ENCODE data around the gene TFF2.

DNA sequence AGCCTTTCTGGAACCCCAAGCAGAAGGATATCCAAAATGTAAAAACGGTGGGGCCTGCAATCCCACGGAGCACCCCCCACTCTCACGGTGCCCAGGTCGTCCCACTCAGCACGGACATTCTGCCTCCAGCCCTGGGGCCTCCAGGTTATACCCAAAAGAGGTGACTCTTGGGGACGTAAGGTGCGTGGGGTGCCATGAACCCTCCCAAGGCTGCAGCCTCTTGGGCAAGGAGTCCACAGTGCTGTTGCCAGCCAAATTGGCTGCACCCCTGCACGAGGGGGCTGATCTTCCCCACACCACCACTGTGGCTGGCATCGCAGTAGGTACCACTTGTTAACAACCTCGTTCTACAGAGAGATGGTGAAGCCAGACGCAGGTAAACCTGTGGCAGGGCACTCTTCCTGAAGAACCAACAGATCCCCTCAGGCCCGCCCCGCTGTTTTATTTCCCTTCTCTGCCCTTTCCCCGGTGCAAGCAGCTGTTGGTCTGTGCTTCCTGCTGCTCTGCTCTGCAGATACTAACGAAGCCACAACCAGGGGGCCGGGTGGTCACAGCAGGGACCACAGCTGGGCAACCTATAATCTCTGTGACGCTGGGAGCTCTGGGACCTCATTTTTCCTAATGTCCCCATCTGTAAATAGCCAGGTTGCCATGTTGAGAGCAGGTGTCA is 44.3 kb downstream of the TFF2 start:
- TF ChIP-seq, protein P1, sequence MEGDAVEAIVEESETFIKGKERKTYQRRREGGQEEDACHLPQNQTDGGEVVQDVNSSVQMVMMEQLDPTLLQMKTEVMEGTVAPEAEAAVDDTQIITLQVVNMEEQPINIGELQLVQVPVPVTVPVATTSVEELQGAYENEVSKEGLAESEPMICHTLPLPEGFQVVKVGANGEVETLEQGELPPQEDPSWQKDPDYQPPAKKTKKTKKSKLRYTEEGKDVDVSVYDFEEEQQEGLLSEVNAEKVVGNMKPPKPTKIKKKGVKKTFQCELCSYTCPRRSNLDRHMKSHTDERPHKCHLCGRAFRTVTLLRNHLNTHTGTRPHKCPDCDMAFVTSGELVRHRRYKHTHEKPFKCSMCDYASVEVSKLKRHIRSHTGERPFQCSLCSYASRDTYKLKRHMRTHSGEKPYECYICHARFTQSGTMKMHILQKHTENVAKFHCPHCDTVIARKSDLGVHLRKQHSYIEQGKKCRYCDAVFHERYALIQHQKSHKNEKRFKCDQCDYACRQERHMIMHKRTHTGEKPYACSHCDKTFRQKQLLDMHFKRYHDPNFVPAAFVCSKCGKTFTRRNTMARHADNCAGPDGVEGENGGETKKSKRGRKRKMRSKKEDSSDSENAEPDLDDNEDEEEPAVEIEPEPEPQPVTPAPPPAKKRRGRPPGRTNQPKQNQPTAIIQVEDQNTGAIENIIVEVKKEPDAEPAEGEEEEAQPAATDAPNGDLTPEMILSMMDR (IDR thresholded peaks at IDR 0.05; ENCODE audit: low read length) = no peak
- no peak for TF ChIP-seq EZH2 (IDR thresholded peaks at IDR 0.05; ENCODE audit: borderline replicate concordance, low read length)

All from OCI-LY1 (cell line).